Lower leg skin (tissue), 4 donors: ENCODE data around the gene OR52K2. TPM values are rescaled to one million over a fixed set of nuclear protein-coding genes. Genes with fewer than 3 reads are reported as not detected.
"Not testable (repeated sequence)": the region's sequence is repeated elsewhere in the genome, so short reads cannot be mapped to it uniquely, and the experiment has no call there.

ENCODE experiments used
- DNase-seq, 2 donors: peaks; one replicate each; pipeline ENCODE4 v3.0.0-alpha.2; 2019; ENCODE audit warnings: low spot score in 2 of 2
- H3K4me3 ChIP-seq: fragments of 200-600 bp; sonication (generic); 2 replicates; pipeline ENCODE4 v1.5.1; 2017; ENCODE audit warnings: mild to moderate bottlenecking, low read depth; ENCODE audit not compliant: poor library complexity, severe bottlenecking
- CTCF ChIP-seq, 3 donors: fragments of 450-650 bp; IDR thresholded peaks; one replicate each; pipeline ENCODE4 v1.5.1; 2016; ENCODE audit warnings: antibody characterized with exemption in 3 of 3, mild to moderate bottlenecking in 3 of 3, moderate library complexity in 2 of 3
- POLR2A ChIP-seq, 2 donors: fragments of 450-650 bp; IDR thresholded peaks; one replicate each; pipeline ENCODE4 v1.6.1; 2016 to 2017; ENCODE audit warnings: antibody characterized with exemption in 2 of 2, mild to moderate bottlenecking in 1 of 2, moderate library complexity in 1 of 2
- WGBS, 2 donors: methylation state at CpG; one replicate each; pipeline ENCODE4 v1.1.5; 2018; 5-methylcytosine and 5-hydroxymethylcytosine counted together
- intact Hi-C: fragments of 100-400 bp; cut with DNase I; formaldehyde crosslinking; loops from one replicate; pipeline ENCODE4 v1.15.0; 2023; ENCODE audit warnings: low total_unique reads
- total RNA-seq, 4 donors: library from RNA; depleted of rRNA; stranded (reverse); fragments of >200 nt; gene quantifications; one replicate each; pipeline ENCODE4 v1.1.0, GENCODE V29; 2016

Gene OR52K2
- total RNA-seq, 4 donors from 2014 or later: not detected

GRCh38 chr11:4481240-4481582 lies 32.1 kb downstream of the OR52K2 start:
- no peak overlapping the region for H3K4me3 ChIP-seq
- DNase-seq: no peak
- TF ChIP-seq CTCF (IDR thresholded peaks at IDR 0.05): no peak
- TF ChIP-seq POLR2A (IDR thresholded peaks at IDR 0.05): no peak
- intact Hi-C loops: no loop called here

- no peak within 1 kb of the TSS for H3K4me3 ChIP-seq
- DNase-seq: no peak
- TF ChIP-seq POLR2A (IDR thresholded peaks at IDR 0.05): no peak
- TF ChIP-seq CTCF (IDR thresholded peaks at IDR 0.05): no peak
- WGBS, 2 donors: 58 to 66% methylated on average over 2 of the region's 2 CpGs
- intact Hi-C loops: no loop called here
Observed at GRCh38 chr11:4482445-4482844, 33.4 kb downstream of the OR52K2 start, which contains the start of gene OR52K1. TSS of gene OR52K1 (plus strand) at chr11:4482646. CDS start at chr11:4488901, 6,255 bp downstream.

- DNase-seq: no peak
- TF ChIP-seq POLR2A (IDR thresholded peaks at IDR 0.05): no peak
- TF ChIP-seq CTCF (IDR thresholded peaks at IDR 0.05): no peak
- WGBS, 2 donors: 42 to 44% methylated on average over 4 of the region's 4 CpGs
- H3K4me3 ChIP-seq: no peak overlapping the region
- intact Hi-C loops: no loop called here
Observed at GRCh38 chr11:4484310-4484709, 35.2 kb downstream of the OR52K2 start.

GRCh38 chr11:4491405-4491804 lies 42.3 kb downstream of the OR52K2 start:
- intact Hi-C loops: loop anchor here (2.0 kb wide), 1 partner anchor 305 kb away; no protein-coding TSS in a partner anchor
- DNase-seq, H3K4me3 ChIP-seq: not testable (repeated sequence)
- WGBS, 2 donors: 62 to 66% methylated on average over 2 of the region's 2 CpGs

GRCh38 chr11:4491878-4492606 lies 42.9 kb downstream of the OR52K2 start:
- DNase-seq: no peak
- intact Hi-C loops: loop anchor here (2.0 kb wide), 1 partner anchor 305 kb away; no protein-coding TSS in a partner anchor
- H3K4me3 ChIP-seq: no peak overlapping the region
- WGBS, 2 donors: 76 to 84% methylated on average over 4 of the region's 4 CpGs
- TF ChIP-seq POLR2A (IDR thresholded peaks at IDR 0.05) (no peak), CTCF (IDR thresholded peaks at IDR 0.05) (no peak)

GRCh38 chr11:4493480-4493818 lies 44.4 kb downstream of the OR52K2 start:
- intact Hi-C loops: no loop called here
- H3K4me3 ChIP-seq: no peak overlapping the region
- no peak for DNase-seq
- TF ChIP-seq POLR2A (IDR thresholded peaks at IDR 0.05) (no peak), CTCF (IDR thresholded peaks at IDR 0.05) (no peak)
- 43 to 44% methylated on average over 5 of the region's 5 CpGs for whole genome bisulfite sequencing, 2 donors
